Measurements from ENCODE around the gene PDE6G.
A peak's percentile ranks its signal among the peaks of the same experiment; 100 is the strongest.

PDE6G gene

GRCh38 chr17:81656118-81656743 lies at the start of gene PDE6G:
PDE6G (minus strand) TSS chr17:81656542; CDS start chr17:81653305, 3,237 bp downstream.
- no peak for DNase-seq

- no peak for DNase-seq
Observed at GRCh38 chr17:81705518-81706231, 49.3 kb upstream of the PDE6G start.

- peak in 1 of 2 donors; percentile 8 for DNase-seq
Observed at GRCh38 chr17:81703747-81704654, 47.7 kb upstream of the PDE6G start.

- peak; percentile 90 to 91 for DNase-seq
Observed at GRCh38 chr17:81702934-81703746, 46.8 kb upstream of the PDE6G start, which contains the start of gene MRPL12. MRPL12 (plus strand) TSS chr17:81703367; CDS start chr17:81703502, 135 bp downstream.

- DNase-seq = peak in 1 of 2 donors; percentile 15
Observed at GRCh38 chr17:81701288-81702071, 45.1 kb upstream of the PDE6G start.

GRCh38 chr17:81700353-81701287 lies 44.3 kb upstream of the PDE6G start:
- DNase-seq = no peak

- DNase-seq = no peak
Observed at GRCh38 chr17:81697261-81698044, 41.1 kb upstream of the PDE6G start.

- DNase-seq = no peak
Observed at GRCh38 chr17:81696218-81696941, 40.0 kb upstream of the PDE6G start.

GRCh38 chr17:81695801-81696200 lies 39.5 kb upstream of the PDE6G start:
- no peak for DNase-seq

- DNase-seq = no peak
Observed at GRCh38 chr17:81695211-81695610, 38.9 kb upstream of the PDE6G start.

- DNase-seq = no peak
Observed at GRCh38 chr17:81694810-81695209, 38.5 kb upstream of the PDE6G start.

- no peak for DNase-seq
Observed at GRCh38 chr17:81693509-81694210, 37.3 kb upstream of the PDE6G start.

GRCh38 chr17:81691608-81692007 lies 35.3 kb upstream of the PDE6G start:
- no peak for DNase-seq

GRCh38 chr17:81691196-81691595 lies 34.9 kb upstream of the PDE6G start:
- no peak for DNase-seq

GRCh38 chr17:81690549-81690948 lies 34.2 kb upstream of the PDE6G start:
- DNase-seq = no peak

- no peak for DNase-seq
Observed at GRCh38 chr17:81690066-81690465, 33.7 kb upstream of the PDE6G start.

GRCh38 chr17:81688616-81689015 lies 32.3 kb upstream of the PDE6G start:
- DNase-seq = no peak

Measured in CD4-positive, alpha-beta T cell treated with Interleukin-4 for 1 hour (primary cell).